Measurements from ENCODE around the gene SYT1. TPM values are rescaled to one million over a fixed set of nuclear protein-coding genes. Genes with fewer than 3 reads are reported as not detected.

The SYT1 gene
- total and polyA plus RNA-seq, 2 of the 8 experiments (the other 6 are each of a cell fraction or from before 2014, with no cell fraction given): 11.0 to 34.6 TPM

DNA sequence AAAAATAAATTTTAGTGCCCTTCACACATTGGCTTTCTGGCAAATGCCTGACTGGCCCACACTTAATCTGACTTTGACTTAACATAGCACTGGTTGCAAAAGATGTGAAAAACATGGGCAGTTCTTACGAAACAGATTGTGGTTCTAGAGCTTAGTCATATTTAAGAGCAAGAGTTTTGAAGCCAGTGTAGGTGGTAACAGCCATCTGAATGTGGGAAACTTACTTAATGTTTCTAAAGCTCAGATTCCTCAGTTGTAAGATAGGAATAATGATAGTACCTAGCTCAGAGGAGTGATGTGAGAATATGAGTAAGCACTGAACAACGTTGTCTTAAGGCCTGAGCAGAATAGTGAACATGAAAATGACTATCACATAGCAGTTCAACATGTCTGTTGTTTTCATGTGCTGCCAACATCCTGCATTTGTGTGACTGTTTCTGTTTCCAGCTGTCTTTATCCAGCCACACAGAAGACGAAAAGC lies 262.7 kb downstream of the SYT1 start (continued):
- TF ChIP-seq, protein P1, sequence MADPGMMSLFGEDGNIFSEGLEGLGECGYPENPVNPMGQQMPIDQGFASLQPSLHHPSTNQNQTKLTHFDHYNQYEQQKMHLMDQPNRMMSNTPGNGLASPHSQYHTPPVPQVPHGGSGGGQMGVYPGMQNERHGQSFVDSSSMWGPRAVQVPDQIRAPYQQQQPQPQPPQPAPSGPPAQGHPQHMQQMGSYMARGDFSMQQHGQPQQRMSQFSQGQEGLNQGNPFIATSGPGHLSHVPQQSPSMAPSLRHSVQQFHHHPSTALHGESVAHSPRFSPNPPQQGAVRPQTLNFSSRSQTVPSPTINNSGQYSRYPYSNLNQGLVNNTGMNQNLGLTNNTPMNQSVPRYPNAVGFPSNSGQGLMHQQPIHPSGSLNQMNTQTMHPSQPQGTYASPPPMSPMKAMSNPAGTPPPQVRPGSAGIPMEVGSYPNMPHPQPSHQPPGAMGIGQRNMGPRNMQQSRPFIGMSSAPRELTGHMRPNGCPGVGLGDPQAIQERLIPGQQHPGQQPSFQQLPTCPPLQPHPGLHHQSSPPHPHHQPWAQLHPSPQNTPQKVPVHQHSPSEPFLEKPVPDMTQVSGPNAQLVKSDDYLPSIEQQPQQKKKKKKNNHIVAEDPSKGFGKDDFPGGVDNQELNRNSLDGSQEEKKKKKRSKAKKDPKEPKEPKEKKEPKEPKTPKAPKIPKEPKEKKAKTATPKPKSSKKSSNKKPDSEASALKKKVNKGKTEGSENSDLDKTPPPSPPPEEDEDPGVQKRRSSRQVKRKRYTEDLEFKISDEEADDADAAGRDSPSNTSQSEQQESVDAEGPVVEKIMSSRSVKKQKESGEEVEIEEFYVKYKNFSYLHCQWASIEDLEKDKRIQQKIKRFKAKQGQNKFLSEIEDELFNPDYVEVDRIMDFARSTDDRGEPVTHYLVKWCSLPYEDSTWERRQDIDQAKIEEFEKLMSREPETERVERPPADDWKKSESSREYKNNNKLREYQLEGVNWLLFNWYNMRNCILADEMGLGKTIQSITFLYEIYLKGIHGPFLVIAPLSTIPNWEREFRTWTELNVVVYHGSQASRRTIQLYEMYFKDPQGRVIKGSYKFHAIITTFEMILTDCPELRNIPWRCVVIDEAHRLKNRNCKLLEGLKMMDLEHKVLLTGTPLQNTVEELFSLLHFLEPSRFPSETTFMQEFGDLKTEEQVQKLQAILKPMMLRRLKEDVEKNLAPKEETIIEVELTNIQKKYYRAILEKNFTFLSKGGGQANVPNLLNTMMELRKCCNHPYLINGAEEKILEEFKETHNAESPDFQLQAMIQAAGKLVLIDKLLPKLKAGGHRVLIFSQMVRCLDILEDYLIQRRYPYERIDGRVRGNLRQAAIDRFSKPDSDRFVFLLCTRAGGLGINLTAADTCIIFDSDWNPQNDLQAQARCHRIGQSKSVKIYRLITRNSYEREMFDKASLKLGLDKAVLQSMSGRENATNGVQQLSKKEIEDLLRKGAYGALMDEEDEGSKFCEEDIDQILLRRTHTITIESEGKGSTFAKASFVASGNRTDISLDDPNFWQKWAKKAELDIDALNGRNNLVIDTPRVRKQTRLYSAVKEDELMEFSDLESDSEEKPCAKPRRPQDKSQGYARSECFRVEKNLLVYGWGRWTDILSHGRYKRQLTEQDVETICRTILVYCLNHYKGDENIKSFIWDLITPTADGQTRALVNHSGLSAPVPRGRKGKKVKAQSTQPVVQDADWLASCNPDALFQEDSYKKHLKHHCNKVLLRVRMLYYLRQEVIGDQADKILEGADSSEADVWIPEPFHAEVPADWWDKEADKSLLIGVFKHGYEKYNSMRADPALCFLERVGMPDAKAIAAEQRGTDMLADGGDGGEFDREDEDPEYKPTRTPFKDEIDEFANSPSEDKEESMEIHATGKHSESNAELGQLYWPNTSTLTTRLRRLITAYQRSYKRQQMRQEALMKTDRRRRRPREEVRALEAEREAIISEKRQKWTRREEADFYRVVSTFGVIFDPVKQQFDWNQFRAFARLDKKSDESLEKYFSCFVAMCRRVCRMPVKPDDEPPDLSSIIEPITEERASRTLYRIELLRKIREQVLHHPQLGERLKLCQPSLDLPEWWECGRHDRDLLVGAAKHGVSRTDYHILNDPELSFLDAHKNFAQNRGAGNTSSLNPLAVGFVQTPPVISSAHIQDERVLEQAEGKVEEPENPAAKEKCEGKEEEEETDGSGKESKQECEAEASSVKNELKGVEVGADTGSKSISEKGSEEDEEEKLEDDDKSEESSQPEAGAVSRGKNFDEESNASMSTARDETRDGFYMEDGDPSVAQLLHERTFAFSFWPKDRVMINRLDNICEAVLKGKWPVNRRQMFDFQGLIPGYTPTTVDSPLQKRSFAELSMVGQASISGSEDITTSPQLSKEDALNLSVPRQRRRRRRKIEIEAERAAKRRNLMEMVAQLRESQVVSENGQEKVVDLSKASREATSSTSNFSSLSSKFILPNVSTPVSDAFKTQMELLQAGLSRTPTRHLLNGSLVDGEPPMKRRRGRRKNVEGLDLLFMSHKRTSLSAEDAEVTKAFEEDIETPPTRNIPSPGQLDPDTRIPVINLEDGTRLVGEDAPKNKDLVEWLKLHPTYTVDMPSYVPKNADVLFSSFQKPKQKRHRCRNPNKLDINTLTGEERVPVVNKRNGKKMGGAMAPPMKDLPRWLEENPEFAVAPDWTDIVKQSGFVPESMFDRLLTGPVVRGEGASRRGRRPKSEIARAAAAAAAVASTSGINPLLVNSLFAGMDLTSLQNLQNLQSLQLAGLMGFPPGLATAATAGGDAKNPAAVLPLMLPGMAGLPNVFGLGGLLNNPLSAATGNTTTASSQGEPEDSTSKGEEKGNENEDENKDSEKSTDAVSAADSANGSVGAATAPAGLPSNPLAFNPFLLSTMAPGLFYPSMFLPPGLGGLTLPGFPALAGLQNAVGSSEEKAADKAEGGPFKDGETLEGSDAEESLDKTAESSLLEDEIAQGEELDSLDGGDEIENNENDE (IDR thresholded peaks at IDR 0.05; ENCODE audit: insufficient replicate concordance, low read length): no peak
- TF ChIP-seq CREB1 (IDR thresholded peaks at IDR 0.05) (no peak), CHD2 (IDR thresholded peaks at IDR 0.05; ENCODE audit: low read length) (no peak), CBX5 (IDR thresholded peaks at IDR 0.05; ENCODE audit: low read depth, low read length) (no peak)

Measured in H1 (cell line).